ENCODE results near the gene CLCN6.

Gene CLCN6

GRCh38 chr1:11787251-11787803 is 18.7 kb upstream of the CLCN6 start:
- H3K4me1 Mint-ChIP-seq: peaks cover 15% of the 10 kb centered on the region
- H3K27ac Mint-ChIP-seq: no peak overlapping the region
- no peaks in the 10 kb centered on the region for H3K36me3 Mint-ChIP-seq
- DNase-seq (ENCODE audit: low spot score in 2 of 2) (no peak), ATAC-seq (no peak)
- H3K4me3 Mint-ChIP-seq: no peak overlapping the region
- no peaks in the 10 kb centered on the region for H3K9me3 Mint-ChIP-seq

- DNase-seq (ENCODE audit: low spot score in 2 of 2): no peak
- H3K4me3 Mint-ChIP-seq: no peak overlapping the region
- no peaks in the 10 kb centered on the region for H3K9me3 Mint-ChIP-seq
- peaks cover 15% of the 10 kb centered on the region for H3K4me1 Mint-ChIP-seq
- H3K36me3 Mint-ChIP-seq: no peaks in the 10 kb centered on the region
- H3K27ac Mint-ChIP-seq: no peak overlapping the region
- ATAC-seq: no peak
These were observed 18.1 kb upstream of the CLCN6 start for GRCh38 chr1:11787804-11788436.

GRCh38 chr1:11788549-11789053 is 17.4 kb upstream of the CLCN6 start:
- Mint-ChIP-seq H3K4me1 (peaks cover 15% of the 10 kb centered on the region), H3K9me3 (no peaks in the 10 kb centered on the region), H3K4me3 (no peak overlapping the region), H3K27ac (no peak overlapping the region), H3K36me3 (peaks cover 3% of the 10 kb centered on the region)
- no peak for ATAC-seq
- DNase-seq (ENCODE audit: low spot score in 2 of 2): no peak

GRCh38 chr1:11789126-11790067 is 16.6 kb upstream of the CLCN6 start:
- DNase-seq (ENCODE audit: low spot score in 2 of 2): no peak
- H3K9me3 Mint-ChIP-seq: no peaks in the 10 kb centered on the region
- H3K27ac Mint-ChIP-seq: peak overlapping the region; percentile 73
- H3K4me1 Mint-ChIP-seq: peaks cover 15% of the 10 kb centered on the region
- no peak for ATAC-seq
- H3K36me3 Mint-ChIP-seq: peaks cover 11% of the 10 kb centered on the region
- H3K4me3 Mint-ChIP-seq: no peak overlapping the region

GRCh38 chr1:11790101-11790879 is 15.7 kb upstream of the CLCN6 start:
- ATAC-seq (no peak), DNase-seq (ENCODE audit: low spot score in 2 of 2) (no peak)
- H3K4me1 Mint-ChIP-seq: peaks cover 15% of the 10 kb centered on the region
- peak overlapping the region; percentile 87 for H3K27ac Mint-ChIP-seq
- no peak overlapping the region for H3K4me3 Mint-ChIP-seq
- H3K36me3 Mint-ChIP-seq: peaks cover 14% of the 10 kb centered on the region
- no peaks in the 10 kb centered on the region for H3K9me3 Mint-ChIP-seq

- H3K9me3 Mint-ChIP-seq: no peaks in the 10 kb centered on the region
- DNase-seq (ENCODE audit: low spot score in 2 of 2): no peak
- peaks cover 23% of the 10 kb centered on the region for H3K36me3 Mint-ChIP-seq
- ATAC-seq: no peak
- peak overlapping the region; percentile 87 for H3K27ac Mint-ChIP-seq
- H3K4me3 Mint-ChIP-seq: no peak overlapping the region
- H3K4me1 Mint-ChIP-seq: peaks cover 15% of the 10 kb centered on the region
These were observed 14.9 kb upstream of the CLCN6 start for GRCh38 chr1:11790880-11791715.

- peaks cover 31% of the 10 kb centered on the region for H3K36me3 Mint-ChIP-seq
- DNase-seq (ENCODE audit: low spot score in 2 of 2): no peak
- peak overlapping the region; percentile 87 for H3K27ac Mint-ChIP-seq
- H3K4me1 Mint-ChIP-seq: peaks cover 15% of the 10 kb centered on the region
- no peaks in the 10 kb centered on the region for H3K9me3 Mint-ChIP-seq
- H3K4me3 Mint-ChIP-seq: no peak overlapping the region
- no peak for ATAC-seq
These were observed 13.9 kb upstream of the CLCN6 start for GRCh38 chr1:11792106-11792505.

- peaks cover 31% of the 10 kb centered on the region for H3K36me3 Mint-ChIP-seq
- no peak overlapping the region for H3K27ac Mint-ChIP-seq
- DNase-seq (ENCODE audit: low spot score in 2 of 2): no peak
- no peak for ATAC-seq
- H3K4me3 Mint-ChIP-seq: no peak overlapping the region
- H3K9me3 Mint-ChIP-seq: no peaks in the 10 kb centered on the region
- H3K4me1 Mint-ChIP-seq: peaks cover 15% of the 10 kb centered on the region
These were observed 12.2 kb upstream of the CLCN6 start for GRCh38 chr1:11793819-11794218.

- Mint-ChIP-seq H3K27ac (no peak overlapping the region), H3K4me1 (peaks cover 15% of the 10 kb centered on the region), H3K36me3 (peaks cover 39% of the 10 kb centered on the region), H3K4me3 (no peak overlapping the region), H3K9me3 (no peaks in the 10 kb centered on the region)
- no peak for DNase-seq (ENCODE audit: low spot score in 2 of 2)
- ATAC-seq: no peak
These were observed 11.3 kb upstream of the CLCN6 start for GRCh38 chr1:11794446-11795237.

GRCh38 chr1:11795238-11795890 is 10.6 kb upstream of the CLCN6 start:
- no peak for DNase-seq (ENCODE audit: low spot score in 2 of 2)
- Mint-ChIP-seq H3K9me3 (no peaks in the 10 kb centered on the region), H3K27ac (peak overlapping the region; percentile 81), H3K36me3 (peaks cover 46% of the 10 kb centered on the region), H3K4me1 (peaks cover 14% of the 10 kb centered on the region), H3K4me3 (no peak overlapping the region)
- ATAC-seq: no peak

- Mint-ChIP-seq H3K27ac (peak overlapping the region; percentile 81), H3K4me1 (peaks cover 7% of the 10 kb centered on the region), H3K4me3 (no peak overlapping the region), H3K9me3 (no peaks in the 10 kb centered on the region), H3K36me3 (peaks cover 53% of the 10 kb centered on the region)
- ATAC-seq: no peak
- DNase-seq (ENCODE audit: low spot score in 2 of 2): no peak
These were observed 9.8 kb upstream of the CLCN6 start for GRCh38 chr1:11796036-11796828.

- no peak for DNase-seq (ENCODE audit: low spot score in 2 of 2)
- Mint-ChIP-seq H3K27ac (no peak overlapping the region), H3K9me3 (no peaks in the 10 kb centered on the region), H3K36me3 (peaks cover 53% of the 10 kb centered on the region), H3K4me1 (peaks cover 5% of the 10 kb centered on the region), H3K4me3 (no peak overlapping the region)
- no peak for ATAC-seq
These were observed 8.3 kb upstream of the CLCN6 start for GRCh38 chr1:11797525-11798216.
